ENCODE results near the gene TMEM244.
"Not testable (repeated sequence)": the region's sequence is repeated elsewhere in the genome, so short reads cannot be mapped to it uniquely, and the experiment has no call there.

Gene TMEM244, protein sequence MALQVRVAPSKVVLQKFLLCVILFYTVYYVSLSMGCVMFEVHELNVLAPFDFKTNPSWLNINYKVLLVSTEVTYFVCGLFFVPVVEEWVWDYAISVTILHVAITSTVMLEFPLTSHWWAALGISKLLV

DNA sequence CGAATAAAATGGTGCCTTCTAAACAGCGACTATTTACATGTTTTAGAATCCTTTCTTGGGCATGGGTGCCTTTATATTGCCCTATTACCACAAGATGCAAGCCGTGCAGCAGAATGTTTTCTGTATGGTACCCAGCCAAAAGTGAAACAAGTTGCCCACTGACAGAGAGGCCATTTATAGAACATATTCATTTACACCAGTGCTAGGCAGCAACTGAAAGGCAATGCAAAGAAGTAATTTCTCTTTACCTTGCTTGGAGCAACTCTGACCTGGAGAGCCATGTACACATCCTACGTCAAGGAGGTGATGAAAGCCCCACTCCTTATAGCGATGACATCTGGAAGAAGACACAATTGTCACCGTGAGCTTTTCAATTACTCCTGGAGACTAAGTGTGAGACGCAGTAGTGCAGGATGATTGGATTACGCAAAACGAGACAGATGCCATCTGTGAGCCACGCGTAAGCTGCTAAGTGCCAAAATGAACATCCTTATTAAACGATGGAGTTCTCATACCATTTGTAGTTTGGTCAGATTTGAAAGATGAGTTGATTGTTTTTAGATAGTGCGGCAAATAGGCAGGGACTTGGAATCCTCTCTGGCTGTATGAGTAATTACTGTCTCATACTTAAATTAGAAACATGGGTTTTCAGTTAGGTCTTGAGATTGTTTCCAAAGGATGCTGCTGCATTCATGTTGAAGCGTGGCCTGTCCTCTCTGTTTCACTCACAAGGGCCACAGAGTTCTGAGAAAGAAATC lies at the start of gene TMEM244:
Gene TMEM244, minus strand, starts transcription at position 408 of the 758 bp plus-strand sequence. Its CDS starts 127 bp downstream, at position 281.
- no peak for DNase-seq

DNA sequence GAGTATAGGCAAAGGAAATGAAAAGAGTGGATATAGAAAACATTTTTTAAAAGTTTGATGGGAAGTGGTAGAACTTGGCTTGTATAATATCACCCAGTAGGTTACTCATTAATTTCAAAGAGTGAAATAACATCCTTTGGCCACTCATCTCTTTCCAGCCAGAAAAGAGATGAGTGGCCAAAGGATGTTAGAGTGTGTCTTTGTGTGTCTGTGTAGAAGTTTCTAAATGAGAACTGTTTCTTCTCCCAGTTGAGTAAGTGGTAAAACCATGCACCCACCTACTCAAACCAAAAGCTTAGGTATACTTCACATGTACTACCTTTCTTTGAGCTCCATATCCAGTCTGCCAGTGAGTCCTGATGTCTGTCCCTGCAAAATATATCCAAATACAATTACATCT lies 47.7 kb upstream of the TMEM244 start:
- DNase-seq: no peak

DNA sequence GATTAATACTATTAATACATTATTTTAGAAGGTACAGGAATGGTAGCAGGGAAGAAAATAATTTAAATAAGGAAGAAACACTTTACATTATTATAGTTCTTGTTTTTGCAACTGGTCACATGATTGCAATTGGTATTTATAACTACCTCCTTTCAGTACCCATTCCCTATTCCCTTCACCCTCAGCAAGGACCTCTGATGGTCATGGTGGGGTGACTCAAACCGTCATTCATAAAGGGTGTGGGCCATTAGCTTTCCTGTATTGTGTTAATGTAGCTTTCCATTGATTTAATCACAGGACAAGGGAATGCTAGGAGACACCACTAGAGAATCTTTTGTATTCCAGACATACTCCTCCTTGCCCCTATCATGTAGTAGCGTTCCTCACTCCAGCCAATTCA lies 47.2 kb upstream of the TMEM244 start:
- no peak for DNase-seq

DNA sequence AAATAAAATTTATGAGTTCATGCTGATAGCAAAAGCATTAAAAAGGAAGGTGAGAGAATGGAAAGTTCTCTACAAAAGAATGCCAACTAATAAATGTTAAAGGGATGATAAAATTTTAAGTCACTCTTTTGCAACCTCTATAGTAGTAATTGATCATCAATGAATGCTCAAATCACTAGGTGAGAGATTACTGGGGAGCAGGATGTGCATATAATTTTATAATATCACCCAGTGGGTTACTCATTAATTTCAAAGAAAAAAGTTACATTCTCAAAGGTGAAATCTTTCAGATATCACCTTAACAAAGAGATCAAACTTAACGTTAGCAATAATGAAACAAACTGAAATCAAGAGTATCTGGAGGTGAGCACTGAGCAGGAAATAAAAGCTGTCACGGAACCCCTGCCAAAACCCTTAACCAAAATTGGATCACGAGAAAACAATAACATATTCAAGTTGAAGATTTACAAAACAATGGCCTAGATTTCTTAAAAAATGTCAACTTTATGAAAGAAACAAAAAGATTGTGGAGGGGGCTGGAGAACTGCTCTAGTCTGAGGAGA lies 45.5 kb upstream of the TMEM244 start:
- DNase-seq: no peak

DNA sequence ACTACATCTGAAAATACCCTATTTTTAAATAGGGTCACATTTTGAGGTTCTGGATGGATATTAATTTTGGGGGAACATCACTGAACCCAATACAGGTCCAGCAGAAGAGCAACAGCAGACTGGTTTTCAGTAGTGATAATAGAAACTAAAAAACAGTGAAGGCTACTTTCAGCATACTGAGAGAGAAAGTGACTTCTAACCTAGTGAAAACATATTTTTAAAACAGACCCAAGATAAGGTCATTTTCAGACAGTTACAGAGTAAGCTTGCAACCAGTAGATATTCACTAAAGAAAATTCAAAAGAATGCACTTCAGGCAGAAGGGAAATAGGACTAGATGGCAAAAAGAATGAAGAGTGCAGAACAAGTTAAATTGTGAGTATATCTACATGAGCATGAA lies 42.0 kb upstream of the TMEM244 start:
- no peak for DNase-seq

DNA sequence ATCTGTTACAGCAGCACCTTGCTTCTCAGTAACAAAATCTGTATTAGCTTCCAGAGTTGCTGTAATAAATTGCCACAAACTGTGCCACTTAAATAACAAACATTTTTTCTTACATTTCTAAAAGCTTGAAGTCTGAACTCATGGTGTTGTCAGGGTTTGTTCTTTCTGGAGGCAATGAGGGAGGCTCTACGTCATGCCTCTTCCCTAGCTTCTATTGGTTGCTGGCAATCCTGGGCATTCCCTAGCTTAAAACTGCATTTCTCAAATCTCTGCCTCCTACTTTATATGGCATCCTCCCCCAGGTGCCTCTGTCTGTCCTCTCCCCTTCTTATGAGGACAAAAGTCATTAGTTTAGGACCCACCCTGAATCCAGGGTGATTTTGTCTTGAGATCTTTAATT lies 41.6 kb upstream of the TMEM244 start:
- DNase-seq: no peak

DNA sequence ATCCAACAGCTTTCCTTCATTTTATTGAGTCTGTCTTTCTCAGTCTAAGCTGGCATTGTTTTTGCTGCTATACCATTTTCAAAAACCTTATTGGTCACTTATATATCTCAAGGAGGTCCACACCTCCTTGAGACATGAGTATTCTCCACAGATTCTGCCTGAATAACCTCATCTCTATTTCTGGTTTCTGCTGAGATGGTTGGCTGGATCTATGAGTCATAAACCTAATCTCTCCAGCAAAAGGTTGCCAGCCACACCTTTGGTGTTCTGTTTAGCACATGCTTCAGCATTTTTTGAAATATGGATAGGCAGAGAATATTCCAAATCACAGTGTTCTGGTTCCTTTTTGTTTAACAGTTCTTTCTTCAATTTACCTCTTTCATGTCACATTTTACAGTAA lies 40.8 kb upstream of the TMEM244 start:
- DNase-seq: no peak

DNA sequence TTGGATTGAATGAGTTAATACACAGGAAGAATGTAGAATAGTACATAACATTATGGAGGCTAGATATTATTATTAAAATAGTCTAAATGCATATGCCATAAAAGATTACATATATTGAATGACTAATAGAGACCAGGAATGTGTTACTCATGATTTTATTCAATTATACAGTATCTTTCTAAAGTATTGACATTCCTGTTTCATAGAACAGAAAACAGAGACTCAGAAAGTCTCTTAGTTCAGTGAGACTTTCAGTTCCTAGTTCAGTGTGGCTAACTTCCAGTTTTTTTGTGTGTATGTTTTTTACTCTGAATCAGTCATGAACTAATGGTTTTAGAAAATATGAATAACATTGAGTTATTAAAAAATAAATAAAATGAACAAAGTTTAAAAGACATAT lies 34.6 kb upstream of the TMEM244 start:
- no peak for DNase-seq

DNA sequence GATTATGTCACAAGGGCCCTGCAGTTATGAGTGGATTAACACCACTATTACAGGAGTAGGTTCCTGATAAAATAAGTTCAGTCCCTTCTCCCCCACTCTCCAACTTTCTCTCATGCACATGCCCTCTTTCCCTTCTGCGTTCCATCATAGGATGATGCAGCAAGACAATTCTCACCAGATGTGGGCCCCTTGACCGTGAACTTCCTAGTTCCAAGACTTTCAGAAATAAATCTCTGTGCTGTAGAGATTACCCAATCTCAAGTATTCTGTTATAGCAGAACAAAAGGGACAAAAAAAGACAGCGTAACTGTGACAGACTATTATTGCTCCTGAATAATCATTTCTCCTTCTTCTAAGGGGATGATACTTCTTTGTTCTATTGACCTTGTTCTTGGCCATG lies 33.8 kb upstream of the TMEM244 start:
- DNase-seq: no peak

DNA sequence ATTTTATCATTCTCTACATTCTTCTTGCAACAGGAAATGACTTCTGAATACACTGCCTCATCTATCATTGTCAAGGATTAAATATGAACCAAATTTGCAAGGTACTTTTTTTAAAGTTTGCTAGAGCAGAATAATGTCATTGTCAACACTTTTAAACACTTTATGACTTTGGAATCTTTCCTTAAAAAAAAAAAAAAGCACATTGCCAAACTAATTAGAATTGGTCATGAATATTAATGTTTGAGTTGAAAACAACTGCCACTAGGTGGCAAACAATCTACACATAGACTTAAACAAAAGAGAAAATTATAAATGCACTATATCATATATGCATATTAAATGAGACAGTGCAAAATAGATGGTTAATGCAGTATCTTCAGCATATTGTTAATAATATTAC lies 32.5 kb upstream of the TMEM244 start:
- no peak for DNase-seq

DNA sequence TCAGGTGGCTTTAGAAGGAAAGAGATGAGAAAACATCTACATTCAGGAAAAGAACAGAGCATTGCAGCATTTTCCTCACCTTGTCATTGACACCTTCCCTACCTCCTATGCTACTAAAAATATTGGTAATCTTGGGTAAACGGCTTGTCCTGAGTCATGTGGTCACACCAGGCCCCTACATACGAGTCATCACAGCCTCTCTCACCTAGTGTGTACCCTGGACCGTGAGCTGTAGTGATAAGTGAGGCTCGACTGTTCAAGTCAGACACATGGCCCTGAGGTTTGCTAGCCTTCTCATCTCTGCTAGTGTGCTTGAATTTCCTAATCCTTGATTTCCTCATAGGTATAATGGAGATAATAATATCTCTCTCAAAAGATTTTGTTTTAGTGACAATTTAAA lies 29.6 kb upstream of the TMEM244 start:
- DNase-seq: no peak

DNA sequence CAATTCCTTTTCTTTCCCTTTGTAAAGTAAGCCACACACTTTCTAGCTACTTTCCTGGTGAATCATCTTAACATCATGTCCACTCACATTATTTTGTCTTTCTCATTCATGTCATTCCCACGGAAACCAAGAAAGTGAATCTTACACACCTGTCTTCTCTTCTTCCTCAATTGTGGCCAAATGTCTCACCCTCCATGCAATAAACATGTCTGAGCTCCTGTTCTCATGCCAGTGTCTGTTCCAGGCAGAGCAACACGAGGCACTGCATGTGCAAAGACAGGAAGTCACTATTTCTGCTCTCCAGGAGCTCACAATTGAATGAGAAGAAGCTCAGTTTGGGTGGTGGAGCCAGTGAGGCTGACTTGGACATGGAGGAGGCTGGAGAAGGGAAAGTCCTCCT lies 29.0 kb upstream of the TMEM244 start:
- DNase-seq: no peak

DNA sequence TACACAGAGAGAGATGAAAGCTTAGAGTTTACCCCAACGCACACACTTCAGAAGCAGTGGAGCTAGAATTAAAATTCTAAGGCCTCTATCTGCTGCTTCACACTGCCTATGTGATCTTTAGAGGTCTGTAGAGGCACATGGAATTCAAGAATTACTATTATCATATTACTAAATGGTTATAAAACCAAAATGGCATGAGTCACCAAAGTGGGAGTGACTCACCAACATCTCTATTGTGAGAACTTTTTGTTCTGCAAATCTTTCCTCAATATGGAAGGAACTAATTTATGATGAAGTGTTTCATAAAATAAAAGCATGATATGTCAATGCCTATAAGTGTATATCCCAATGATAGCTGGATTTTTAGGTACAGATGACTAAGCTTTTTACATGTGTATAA lies 28.5 kb upstream of the TMEM244 start:
- no peak for DNase-seq

DNA sequence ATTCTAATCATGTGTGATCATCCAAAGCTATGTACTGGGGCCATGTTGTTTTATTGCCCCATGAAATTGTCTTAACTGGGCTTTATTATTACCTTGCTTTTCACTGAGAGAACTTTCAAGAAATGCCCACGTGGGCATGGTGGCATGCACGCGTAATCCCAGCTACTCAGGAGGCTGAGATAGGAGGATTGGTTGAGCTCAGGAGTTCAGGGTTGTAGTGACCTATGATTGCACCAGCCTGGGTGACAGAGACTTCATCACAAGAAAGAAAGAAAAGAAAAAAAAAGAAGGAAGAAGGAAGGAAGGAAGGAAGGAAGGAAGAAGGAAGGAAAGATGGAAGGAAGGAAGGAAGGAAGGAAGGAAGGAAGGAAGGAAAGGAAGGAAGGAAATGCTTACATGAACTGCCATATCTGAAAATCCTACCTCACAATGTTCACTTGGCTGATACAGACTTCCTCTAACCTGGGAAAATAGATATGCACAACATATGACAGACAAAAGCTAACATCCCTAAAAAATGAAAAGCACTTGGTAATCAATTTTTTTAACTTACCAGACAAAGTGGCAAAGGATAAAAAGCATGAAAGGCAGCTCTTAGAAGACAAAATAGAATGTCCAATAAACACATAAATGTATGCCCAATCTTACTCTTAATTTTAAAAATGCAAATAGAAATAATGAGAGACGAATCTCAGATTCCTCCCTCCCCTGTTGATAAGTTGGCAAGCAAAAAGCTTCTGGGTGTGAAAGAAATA lies 25.5 kb upstream of the TMEM244 start:
- no peak for DNase-seq

DNA sequence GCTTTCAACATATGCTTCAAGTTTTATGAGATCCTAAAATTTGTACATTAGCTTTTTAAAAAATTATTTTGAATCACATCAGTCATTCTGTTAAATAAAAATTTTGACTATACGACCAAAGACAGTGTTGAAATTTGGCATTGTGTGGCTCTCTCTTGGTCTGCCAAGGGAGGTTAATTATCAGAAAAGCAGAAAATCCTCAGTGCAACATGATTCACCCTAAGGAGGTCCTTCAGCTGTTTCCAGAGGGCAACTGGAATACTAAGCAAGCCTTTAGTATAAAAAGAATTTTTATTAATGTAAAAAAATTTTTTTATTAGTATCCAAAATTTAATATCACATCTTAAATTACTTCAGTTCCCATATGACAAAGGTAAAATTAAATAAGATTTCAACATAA lies 23.1 kb upstream of the TMEM244 start:
- DNase-seq: no peak

DNA sequence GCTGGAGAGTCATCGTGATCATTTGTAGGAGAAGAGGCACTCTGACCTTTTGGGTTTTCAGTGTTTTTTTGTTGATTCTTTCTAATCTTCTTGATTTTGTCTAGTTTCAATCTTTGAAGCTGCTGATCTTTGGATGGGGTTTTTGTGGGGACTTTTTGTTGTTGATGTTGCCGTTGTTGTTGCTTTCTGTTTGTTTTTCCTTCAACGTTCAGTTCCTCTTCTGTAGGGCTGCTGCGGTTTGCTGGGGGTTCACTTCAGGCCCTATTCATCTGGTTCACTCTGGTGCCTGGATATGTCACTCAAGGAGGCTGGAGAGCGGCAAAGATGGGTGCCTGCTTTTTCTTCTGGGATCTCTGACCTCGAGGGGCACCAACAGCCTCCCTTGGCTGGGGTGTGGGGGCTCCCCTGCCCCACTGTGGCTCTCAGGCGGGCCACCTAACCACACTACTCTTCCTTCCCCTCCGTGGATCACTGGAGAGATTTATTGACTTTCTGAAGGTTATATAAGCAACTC lies 21.5 kb upstream of the TMEM244 start:
- DNase-seq: no peak

DNA sequence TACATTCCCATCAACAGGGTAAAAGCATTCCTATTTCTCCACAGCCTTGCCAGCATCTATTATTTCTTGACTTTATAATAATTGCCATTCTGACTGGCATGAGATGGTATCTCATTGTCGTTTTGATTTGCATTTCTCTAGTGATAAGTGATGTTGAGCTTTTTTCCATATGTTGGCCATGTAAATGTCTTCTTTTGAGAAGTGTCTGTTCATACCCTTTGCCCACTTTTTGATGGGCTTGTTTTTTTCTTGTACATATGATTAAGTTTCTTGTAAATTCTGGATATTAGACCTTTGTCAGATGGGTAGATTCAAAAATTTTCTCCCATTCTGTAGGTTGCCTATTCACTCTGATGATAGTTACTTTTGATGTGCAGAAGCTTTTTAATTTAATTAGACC lies 16.8 kb upstream of the TMEM244 start:
- DNase-seq: not testable (repeated sequence)

DNA sequence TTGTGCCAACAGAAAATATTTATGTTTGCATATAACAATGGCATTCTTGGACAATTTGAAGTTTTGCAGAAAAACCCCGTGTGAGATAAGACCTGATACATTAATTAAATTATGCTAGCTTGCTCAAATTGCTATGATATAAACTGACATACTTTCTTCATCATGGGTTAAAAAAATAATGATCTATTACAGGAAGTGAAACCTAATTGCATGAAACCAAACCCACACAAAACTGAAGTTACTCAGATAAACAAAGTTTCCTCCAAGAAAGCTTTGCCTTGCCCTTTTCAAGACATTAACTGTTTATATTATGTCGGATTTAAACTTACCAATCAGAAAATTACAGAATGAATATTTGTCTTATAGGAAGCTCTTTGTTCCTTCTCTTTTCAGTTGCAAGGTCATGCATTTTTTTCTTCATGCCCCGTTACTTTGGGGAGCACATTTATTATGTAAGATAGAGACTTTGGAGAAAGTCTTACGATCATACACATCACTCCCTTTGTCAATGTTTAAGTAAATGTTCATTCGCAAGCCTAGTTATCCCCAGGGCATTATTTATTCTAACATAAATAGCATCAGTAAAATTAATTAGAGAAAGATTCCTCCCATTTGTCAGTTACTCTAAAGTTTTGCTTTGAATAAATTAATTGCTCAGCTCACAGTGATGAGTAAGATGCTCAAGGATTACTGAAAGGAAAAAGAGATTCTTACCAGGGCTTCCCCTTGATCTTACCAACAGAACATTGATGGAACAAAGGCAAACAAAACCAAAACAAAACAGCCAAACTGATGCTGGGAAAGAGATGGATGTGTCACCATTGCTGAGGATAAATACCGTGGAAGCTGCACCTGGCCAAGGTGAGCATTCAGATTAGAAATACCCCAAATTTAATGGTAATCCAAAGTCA lies 14.8 kb upstream of the TMEM244 start:
- DNase-seq: no peak

DNA sequence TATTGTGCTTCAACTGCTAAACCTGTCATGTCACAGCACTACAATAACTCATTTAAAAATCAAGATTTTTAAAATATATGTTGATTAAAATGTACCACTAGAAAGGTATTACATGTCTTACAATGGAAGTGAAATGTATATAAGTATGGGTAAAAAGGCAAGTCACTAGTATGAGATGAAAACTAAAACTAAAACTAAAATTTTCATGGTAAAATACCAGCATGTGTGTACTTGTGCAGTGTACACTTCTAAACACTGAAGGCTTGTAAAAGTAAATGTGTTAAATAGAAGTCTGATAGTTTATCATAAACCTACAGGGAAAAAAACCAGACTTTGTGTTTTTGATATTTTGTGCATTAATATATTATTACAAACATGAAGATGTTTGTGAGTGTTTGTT lies 13.7 kb upstream of the TMEM244 start:
- DNase-seq: no peak

DNA sequence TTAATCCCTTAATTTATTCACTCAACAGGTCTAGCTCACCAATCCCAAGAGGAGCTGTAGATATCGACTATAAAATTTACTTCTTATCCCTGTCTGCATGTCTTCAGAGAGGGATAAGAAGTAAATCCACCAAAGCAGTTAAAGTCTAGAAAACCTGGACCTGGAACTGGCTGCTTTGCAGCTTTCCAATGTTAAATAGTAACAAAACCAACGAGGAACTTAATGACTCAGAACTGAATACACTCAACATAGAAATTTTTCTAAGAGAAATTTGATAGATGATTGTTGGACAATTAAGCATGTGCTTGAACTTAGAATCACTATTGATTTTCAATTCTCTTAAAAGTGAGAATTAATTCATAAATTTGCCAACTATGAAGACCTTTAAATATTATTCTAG lies 11.5 kb upstream of the TMEM244 start:
- no peak for DNase-seq

DNA sequence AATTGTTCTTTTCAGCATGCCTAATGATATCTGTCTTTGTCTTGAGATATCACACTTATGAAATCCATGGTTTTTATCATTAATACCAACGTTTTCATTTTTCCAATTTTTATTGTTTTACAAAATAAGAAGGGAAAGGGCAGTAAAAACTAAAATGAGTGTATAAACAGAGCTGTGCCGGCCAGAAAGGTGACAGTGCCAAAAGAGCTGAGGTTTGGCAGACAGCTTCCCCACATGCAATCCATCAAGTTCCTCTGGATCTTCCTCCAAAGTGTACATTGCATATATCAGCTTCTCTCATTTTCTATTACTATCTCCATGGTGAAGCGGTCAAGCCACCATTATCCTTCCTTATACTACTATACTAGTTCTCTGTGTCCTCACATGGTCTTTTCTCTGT lies 10.1 kb upstream of the TMEM244 start:
- DNase-seq: no peak

DNA sequence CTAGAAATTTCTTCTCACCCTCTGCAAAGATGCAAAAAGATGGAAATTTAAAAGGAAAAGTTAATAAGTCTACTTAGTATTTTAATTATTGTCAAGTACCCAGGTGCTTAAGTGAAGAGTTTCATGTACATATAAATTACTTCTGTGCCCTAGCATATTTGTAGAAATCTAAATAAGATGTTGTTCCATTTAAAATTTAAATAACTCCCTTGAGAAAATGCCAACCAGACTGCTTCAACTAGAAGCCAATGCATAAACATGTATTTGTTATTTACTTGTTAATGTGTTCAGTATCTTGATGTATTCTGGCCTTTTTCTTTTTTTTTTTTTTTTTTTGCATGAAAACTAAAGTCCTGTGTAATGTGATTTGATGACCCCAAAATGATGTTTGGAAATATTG lies 6.3 kb upstream of the TMEM244 start:
- no peak for DNase-seq

DNA sequence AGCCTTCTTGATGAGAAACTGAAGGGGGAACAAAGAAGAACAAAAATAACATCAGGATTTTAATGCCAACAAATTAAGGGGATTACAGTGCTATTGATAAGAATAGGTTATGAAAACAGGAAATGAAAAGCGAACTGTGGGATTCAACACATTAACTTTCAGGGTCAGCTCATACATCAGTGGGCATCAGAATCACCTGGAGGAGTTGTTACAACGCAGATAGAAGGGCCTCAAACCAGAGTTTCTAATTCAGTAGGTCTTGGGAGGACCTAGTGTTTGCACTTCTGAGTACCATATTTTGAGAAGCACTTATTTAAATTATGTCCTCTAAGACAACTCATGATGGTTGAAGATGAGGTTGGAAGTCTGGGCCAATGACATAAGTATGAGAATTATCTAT lies 5.6 kb upstream of the TMEM244 start:
- no peak for DNase-seq

Data from DMS79 treated with DMSO at 0.1 percent for 48 hours (cell line).